OCI-LY3 (cell line): ENCODE data around the gene IRGQ.

Experiments
- H2AFZ ChIP-seq: fragments of 200-600, 300-600 bp; shearing (Covaris generic); 2 replicates; pipeline ENCODE4 v1.6.0; 2014; ENCODE audit warnings: antibody characterized with exemption, low read depth, low read length
- H3K27ac ChIP-seq: fragments of 200-600, 300-600 bp; sonication (generic); 2 replicates; pipeline ENCODE4 v1.5.1; 2014; ENCODE audit warnings: mild to moderate bottlenecking, low read length, moderate library complexity, mixed read lengths
- H3K27me3 ChIP-seq: fragments of 200-600, 300-600 bp; sonication (generic); 2 replicates; pipeline ENCODE4 v1.6.1; 2014; ENCODE audit warnings: low read depth, low read length, mixed read lengths
- H3K36me3 ChIP-seq: fragments of 200-600, 300-600 bp; sonication (generic); replicated peaks from 2 replicates; pipeline ENCODE3; 2014; ENCODE audit warnings: low read depth, low read length, mixed read lengths
- H3K4me1 ChIP-seq: fragments of 300-600, 200-600 bp; sonication (generic); 2 replicates; pipeline ENCODE4 v1.6.1; 2014; ENCODE audit warnings: low read length, mixed read lengths
- H3K4me2 ChIP-seq: fragments of 200-600, 300-600 bp; sonication (generic); 2 replicates; pipeline ENCODE4 v1.6.1; 2014; ENCODE audit warnings: low read length, mixed read lengths
- H3K4me3 ChIP-seq: fragments of 300-600, 200-600 bp; sonication (generic); 2 replicates; pipeline ENCODE4 v1.5.1; 2014; ENCODE audit warnings: antibody characterized with exemption, mild to moderate bottlenecking, low read length, moderate library complexity
- H3K79me2 ChIP-seq: fragments of 300-600, 200-600 bp; shearing (Covaris generic); 2 replicates; pipeline ENCODE4 v1.6.1; 2014; ENCODE audit warnings: mild to moderate bottlenecking, low read length, mixed read lengths
- H3K9ac ChIP-seq: fragments of 300-600, 200-600 bp; shearing (Covaris generic); 2 replicates; pipeline ENCODE4 v1.6.0; 2014; ENCODE audit warnings: mild to moderate bottlenecking, low read length, moderate library complexity
- H3K9me3 ChIP-seq: fragments of 200-600, 300-600 bp; shearing (Covaris generic); 2 replicates; pipeline ENCODE4 v1.6.1; 2014; ENCODE audit warnings: low read length, mixed read lengths; ENCODE audit not compliant: insufficient read depth
- H4K20me1 ChIP-seq: fragments of 200-600, 300-600 bp; sonication (generic); 2 replicates; pipeline ENCODE4 v1.6.1; 2016; ENCODE audit warnings: low read length, mixed read lengths; ENCODE audit not compliant: insufficient read depth
- CTCF ChIP-seq: fragments of 200-600, 300-600 bp; sonication (generic); IDR thresholded peaks from 2 replicates; pipeline ENCODE4 v1.5.1; 2014; ENCODE audit warnings: antibody characterized with exemption, low read length, low read depth
- EZH2phosphoT487 ChIP-seq: fragments of 200-600 bp; shearing (Covaris generic); IDR thresholded peaks from 2 replicates; pipeline ENCODE4 v1.6.1; 2018; ENCODE audit warnings: antibody characterized with exemption, mixed run types, low read depth

The IRGQ gene

GRCh38 chr19:43534816-43535761 is 60.8 kb downstream of the IRGQ start:
- Histone ChIP-seq H3K4me1 (peaks cover 6% of the 10 kb centered on the region; the same call in 1 of the 2 replicates), H3K4me2 (no peak overlapping the region), H2AFZ (no peak overlapping the region), H4K20me1 (peaks cover 5% of the 10 kb centered on the region; the same call in 1 of the 2 replicates), H3K27ac (no peak overlapping the region), H3K9me3 (no peaks in the 10 kb centered on the region), H3K36me3 (peaks cover 19% of the 10 kb centered on the region), H3K27me3 (no peaks in the 10 kb centered on the region), H3K79me2 (no peaks in the 10 kb centered on the region), H3K4me3 (no peak overlapping the region), H3K9ac (no peak overlapping the region)
- TF ChIP-seq EZH2phosphoT487 (no peak), CTCF (peak; percentile 51)
